HG03469 (cell line): ENCODE measurements around the gene NOTO.
"Not testable (repeated sequence)": the region's sequence is repeated elsewhere in the genome, so short reads cannot be mapped to it uniquely, and the experiment has no call there.

Experiments
- ATAC-seq: cut with Tn5 transposase; IDR thresholded peaks from one replicate; pipeline ENCODE4 v1.9.1; 2021; ENCODE audit warnings: mild to moderate bottlenecking, moderate library complexity, moderate number of reproducible peaks; ENCODE audit not compliant: unreplicated experiment

NOTO gene

DNA sequence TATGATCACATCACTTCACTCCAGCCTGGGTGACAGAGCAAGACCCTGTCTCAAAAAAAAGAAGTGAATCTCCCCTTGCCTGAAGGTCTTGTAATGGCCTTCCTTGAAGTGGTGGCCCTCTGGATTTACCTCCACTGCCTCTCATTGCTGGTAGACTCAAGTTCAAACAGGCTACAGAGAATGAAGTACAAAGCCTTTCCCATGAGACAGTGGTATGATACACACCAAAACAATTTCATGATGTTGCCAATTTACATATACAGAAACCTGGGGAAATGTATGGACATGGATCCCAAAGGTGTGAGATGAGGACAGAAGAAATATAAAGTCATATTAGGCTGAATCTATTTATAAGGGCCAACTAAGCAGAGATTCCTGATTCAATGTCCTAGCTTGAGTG, 4.8 kb upstream of the NOTO start:
- no peak for ATAC-seq

DNA sequence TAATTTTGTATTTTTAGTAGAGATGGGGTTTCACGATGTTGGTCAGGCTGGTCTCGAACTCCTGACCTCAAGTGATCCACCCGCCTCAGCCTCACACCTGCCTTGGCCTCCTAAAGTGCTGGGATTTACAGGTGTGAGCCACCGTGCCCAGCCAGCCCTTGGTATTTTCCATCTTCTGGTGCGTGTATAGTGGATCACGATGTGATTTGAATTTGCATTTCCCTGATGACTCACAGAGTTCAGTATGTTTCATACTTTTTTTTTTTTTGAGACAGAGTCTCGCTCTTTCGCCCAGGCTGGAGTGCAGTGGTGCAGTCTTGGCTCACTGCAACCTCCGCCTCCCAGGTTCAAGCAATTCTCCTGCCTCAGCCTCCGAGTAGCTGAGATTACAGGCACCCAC, 2.1 kb upstream of the NOTO start:
- not testable (repeated sequence) for ATAC-seq

DNA sequence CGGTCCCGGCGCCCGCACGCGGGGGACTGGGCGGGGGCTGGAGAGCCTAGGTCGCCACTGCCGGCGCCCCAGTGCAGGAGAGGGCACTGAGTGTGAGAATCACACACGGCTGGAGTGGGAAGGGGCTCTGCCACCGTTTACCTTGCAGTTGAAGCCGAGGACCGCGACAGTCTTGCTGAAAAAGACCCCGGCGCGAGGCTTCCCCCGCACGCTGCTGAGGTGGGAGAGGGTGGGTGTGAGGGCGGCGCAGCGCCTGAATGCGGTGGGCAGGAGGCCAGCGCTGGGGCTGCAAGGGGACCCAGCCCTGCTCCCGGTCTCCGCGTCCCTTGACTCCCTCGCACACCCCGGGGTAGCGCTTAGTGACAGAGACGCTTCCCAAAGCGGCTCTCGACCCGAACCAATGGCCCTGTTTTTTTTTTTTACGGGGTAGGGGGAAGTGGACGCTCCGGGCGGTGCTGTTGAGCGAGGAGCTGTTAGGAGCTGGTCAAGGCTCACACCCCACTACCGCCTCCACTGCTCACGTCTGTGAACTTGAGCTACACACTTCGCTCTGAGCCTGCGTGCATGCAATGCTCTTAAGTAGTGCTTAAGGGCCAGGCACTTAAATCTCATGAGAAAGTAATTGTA, 794 bp downstream of the NOTO start:
- ATAC-seq, result no peak

DNA sequence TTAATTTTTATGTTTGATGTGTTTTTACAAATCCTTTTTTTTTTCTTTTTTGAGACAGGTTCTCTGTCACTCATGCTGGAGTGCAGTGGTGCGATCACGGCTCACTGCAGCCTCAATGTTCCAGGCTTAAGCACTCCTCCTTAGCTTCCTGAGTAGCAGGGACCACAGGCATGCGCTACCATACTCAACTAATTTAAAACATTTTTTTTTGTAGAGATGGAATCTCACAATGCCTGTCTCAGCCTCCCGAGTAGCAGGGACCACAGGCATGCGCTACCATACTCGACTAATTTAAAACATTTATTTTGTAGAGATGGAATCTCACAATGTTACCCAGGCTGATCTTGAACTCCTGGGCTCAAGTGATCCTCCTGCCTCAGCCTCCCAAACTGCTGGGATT, 3.2 kb downstream of the NOTO start:
- ATAC-seq, result no peak

DNA sequence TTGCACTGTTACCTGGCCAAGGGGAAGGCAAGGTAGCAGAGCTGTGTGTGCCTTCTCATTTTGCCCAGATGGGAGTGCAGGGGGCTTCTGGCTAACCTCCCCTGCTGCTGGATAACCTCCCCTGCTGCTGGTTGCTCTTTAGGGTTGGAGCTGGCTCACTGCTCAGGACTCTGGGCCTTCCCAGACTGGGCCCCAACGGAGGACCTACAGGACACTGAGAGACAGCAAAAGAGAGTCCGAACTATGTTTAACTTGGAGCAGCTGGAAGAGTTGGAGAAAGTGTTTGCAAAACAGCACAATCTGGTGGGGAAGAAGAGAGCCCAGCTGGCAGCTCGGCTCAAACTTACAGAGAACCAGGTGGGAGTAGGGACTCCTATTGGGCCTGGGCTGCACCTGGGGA, 5.9 kb downstream of the NOTO start:
- no peak for ATAC-seq

DNA sequence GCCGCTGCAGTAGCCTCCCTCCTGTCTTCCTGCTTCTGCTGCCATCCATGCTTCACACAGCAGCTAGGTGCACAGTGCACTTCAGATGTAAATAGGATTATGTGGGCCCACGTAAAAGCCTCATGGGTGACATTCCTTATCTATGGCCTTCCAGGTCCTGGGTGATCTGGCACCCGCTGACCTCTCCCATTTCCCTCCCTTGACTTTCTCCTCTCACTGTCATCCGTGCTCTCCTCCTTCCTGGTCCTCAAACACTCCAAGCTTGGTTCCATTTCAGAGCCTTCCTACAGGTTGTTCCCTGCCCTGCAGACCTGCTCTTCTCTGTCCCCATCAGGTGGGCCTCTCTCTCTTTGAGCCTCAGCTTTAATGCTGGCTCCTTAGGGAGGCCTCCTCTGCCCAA, 7.6 kb downstream of the NOTO start:
- ATAC-seq, result no peak

DNA sequence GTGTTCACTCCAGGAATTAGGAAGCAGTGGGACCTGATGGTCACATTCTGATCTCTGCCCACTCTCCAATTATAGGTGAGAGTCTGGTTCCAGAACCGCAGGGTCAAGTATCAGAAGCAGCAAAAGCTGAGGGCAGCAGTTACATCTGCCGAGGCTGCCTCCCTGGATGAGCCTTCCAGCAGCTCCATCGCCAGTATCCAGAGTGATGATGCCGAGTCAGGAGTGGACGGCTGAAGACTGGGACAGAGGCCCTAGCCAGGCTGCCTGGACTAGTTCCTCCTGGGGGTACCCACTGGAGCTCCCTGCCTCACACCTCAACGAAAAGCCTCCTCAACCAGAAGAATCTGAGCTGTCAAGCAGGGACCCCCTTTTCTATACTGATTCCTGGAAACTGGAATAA, 8.3 kb downstream of the NOTO start:
- no peak for ATAC-seq

DNA sequence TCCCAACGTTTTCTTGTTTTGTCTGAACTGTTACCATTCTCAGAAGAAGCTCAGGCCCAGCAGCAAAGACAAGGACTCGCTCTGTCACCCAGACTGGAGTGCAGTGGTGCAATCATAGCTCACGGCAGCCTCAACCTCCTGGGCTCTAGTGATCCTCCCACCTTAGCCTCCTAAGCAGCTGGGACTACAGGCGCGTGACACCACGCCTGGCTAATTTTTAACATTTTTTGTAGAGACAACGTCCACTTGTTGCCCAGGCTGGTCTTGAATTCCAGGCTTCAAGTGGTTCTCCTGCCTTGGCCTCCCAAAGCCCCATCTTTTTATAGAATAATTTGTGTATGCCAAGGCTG, 9.7 kb downstream of the NOTO start:
- no peak for ATAC-seq

DNA sequence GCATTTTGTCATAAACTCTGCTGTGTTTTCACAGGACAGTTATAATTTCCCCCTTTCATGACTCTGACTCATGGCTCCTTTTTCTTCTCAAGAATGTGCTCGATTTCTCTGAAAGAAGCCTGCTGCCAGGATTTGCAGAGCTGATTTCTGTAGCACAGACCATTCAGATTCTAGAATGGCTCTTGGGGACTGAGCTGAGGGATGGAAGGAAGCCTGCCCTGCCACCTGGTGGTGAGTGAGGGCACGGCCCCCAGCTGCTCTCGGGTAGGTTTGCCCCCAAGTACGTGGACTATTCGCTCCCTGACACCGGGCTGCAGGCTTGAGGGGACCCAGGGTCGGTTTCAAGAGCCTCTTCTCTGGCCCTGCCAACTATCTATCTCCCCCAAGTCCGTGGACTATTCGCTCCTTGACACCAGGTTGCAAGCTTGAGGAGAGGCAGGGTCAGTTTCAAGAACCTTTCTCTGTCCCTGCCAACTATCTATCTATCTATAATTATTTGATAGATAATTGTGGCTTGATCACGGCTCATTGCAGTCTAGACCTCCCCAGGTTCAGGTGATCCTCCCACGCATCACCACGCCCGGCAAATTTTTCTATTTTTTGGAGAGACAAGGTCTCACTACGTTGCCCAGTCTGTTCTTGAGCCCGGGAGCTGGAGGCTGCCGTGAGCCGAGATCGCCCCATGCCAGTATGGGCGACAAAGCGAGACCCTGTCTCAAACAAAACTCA, 10.2 kb downstream of the NOTO start:
- peak; percentile 51 for ATAC-seq

DNA sequence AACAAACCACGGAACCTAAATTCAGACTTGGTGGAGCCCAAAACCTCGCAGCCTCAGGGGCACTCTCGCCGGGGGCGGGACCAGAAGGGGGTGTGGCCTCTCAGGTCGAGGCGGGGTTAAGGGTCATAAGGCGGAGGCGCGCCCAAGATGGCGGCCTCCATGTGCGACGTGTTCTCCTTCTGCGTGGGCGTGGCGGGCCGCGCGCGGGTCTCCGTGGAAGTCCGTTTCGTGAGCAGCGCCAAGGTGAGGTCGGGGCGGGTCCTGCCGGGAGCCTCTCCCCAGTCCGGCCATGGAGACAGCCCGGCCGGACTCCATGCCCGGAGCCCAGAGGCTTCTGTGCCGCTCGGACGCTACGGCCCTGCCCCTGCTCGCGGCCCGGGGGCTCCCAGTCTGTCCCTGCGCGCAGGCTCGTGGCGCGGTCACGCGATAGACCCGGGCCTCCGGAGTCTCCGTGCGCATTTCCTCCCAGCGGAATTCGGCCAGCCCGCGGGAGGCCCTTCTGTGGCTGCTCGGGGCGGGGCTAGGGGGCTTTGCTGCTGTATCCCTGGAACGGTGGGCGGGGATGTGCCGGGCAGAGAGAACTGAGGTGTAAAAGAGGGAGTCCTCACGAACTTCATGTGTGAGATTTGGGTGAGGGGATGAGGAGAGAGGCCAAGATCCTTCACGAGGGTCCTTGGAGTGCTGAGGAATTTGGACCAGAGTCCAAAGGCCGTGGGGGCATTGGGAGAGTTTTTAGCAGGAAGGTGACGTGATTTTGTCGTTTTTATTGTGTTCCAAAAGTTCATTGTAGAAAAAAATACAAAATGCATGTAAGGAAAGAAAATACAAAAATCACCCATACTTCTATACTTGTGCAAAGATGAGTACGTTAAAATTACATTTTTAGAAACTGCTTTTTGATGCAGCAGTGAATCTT, 12.0 kb downstream of the NOTO start, which contains the start of gene SMYD5:
SMYD5 (plus strand) TSS at position 126 of the 916 bp plus-strand sequence; CDS start at position 148, 22 bp downstream.
- ATAC-seq, result peak; percentile 88

DNA sequence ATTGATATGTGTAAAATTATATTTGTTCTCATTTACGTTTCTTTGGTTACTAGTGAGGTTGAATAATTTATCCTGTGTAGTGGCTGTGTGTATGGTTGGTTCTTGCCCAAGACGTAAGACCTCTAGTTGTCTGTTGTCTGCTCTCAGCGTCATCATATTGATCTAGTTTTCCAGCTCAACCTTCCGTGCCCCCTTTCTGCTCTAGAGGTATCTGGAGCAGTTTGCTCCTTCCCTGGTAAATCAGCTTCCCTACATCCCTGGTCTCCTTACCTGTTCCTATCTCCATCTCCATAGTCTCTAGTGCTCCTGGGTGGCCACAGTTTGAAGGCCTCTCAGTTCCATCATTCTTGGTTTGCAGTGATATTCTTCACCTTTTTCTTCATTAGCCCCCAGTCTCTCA, 12.9 kb downstream of the NOTO start:
- ATAC-seq, result no peak

DNA sequence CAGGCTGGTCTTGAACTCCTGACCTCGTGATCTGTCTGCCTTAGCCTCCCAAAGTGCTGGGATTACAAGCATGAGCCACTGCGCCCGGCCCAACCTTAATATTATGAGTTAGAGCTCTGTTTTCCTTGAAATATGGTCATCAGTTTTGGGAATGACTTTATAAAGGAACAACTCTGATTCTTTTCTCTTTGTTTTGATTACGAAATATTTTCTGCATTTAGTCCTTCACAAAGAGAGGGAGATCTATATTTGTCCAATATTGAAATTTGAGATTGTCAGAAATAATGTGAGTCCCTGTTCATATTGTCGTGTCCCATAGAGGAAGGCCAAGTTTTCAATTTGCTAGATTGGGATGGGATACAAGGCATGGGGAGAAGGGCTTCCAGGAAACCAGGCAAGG, 14.8 kb downstream of the NOTO start:
- no peak for ATAC-seq

DNA sequence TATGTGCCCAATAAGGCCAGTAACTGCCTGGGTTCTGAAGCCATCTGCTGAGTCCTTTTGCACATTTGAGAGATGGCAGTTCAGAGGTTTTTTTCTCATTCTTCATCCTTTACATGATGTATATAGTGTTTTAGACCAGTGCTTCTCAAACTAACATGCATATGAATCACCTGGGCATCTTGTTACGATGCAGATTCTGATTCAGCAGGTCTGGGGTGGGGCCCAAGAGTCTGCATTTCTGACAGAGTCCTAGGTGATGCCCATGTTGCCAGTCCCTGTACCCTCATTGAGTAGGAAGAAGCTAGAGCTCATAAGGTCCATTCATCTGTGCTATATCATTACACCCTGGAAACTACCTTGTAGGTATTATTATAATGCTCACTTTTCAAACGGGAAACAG, 15.5 kb downstream of the NOTO start:
- ATAC-seq, result no peak

DNA sequence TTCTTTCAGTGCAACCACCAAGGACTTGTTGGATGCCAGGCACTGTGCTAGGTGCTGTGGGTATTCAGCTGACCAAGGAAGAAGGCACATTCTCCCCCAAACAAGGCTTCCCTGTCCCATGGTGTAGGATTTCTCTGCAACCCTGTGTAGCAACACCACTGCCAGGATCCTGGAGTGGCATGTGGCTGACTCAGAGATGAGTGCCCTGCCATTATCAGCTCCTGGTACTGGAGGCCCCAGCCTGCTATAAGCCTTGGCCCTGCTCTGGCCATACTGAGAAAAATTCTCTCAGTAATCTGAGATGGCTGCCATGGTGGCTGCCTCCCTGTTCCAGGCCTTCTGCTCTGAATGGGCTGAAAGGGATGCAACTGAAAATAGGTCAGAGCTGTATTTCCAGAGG, 15.9 kb downstream of the NOTO start:
- ATAC-seq, result no peak

DNA sequence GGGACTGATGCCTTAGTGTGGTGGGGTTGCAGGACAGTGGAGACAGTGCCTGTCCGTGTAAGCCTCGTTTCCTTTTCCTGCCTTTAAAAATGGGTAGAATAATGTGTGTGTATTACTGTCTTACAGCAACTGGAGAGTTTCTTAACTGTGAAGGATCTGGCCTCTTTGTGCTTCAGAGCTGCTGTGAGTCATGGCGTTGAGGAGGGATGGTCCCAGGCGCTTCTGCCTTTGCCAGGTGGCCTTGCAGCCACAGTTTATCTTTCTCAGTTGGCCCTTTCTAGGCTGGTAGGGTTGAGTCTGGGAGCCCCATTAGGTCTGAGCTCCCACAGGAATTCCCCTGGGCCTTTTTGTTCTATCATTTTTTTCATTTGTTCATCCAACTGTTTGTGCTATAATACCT, 21.4 kb downstream of the NOTO start:
- ATAC-seq, result no peak

DNA sequence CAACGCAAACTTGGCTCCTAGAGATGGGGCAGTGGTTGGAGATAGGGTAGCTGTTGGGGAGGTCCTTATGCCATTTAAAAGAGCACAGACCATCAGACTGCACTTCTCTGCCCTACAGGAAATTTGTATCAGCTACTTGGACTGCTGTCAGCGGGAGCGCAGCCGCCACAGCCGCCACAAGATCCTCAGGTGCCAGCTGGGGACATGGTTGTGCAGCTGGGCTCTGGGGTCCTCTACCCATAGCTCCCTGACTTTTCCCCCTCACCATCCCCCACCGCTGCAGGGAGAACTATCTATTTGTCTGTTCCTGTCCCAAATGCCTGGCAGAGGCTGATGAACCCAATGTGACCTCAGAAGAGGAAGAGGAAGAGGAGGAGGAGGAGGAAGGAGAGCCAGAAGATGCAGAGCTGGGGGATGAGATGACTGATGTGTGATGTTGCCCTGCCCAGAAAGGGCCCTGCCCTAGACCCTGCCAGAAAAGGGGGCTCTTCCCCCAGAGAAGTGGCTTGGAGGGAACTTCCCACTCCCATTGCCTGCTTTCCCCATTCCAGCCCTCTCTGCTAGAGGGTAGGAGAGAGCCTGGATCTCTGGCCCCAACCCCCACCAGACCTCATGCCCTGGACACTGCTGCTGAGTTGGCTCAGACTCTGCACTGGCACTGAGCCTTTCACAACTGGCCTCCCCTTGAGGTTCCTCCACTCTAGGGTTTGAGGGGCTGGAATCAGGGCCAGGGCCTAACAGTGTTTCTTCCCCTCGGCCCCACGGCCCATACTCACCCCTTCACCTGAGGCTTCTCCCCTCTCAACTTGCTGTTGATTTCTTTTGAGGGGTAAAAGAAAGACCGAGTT, 23.4 kb downstream of the NOTO start:
- ATAC-seq, result no peak

DNA sequence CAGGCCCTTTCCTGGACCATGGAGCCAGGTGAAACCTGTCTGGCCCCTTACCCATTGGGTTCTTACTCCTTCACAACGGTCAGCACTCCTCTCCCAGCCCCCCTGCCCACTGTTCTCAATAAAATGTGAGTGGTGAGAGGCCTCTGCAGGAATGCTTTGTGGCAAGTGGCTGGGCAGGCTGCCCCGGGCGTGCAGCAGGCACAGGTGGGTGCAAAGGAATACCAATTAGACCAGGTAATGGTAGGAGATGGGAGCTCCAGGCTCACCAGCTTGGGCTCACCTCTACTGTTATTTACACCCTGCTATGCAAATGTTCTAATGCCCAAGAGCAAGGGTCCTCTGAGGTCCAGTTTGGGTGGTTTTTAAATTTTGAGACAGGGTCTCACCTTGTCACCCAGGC, 24.7 kb downstream of the NOTO start:
- ATAC-seq, result no peak

DNA sequence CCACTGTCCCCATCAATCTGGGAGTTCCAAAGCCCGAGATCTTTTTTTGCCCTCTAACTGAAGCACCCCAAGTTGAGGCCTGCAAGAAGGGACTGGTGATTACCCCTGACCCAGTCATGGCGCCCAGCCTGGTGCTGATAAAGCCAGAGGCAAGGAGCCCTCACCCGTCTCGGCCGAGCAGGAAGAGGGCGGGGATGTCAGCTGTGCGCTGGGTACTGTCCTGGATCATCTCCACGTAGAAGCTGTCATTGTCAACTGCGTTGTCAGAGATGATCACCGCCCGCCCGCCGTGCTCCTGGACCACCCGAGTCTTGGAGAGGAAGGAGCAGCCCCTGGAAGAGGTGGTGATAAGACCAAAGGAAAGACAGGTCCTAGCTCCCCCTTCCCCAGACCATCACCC, 26.3 kb downstream of the NOTO start:
- ATAC-seq, result no peak

DNA sequence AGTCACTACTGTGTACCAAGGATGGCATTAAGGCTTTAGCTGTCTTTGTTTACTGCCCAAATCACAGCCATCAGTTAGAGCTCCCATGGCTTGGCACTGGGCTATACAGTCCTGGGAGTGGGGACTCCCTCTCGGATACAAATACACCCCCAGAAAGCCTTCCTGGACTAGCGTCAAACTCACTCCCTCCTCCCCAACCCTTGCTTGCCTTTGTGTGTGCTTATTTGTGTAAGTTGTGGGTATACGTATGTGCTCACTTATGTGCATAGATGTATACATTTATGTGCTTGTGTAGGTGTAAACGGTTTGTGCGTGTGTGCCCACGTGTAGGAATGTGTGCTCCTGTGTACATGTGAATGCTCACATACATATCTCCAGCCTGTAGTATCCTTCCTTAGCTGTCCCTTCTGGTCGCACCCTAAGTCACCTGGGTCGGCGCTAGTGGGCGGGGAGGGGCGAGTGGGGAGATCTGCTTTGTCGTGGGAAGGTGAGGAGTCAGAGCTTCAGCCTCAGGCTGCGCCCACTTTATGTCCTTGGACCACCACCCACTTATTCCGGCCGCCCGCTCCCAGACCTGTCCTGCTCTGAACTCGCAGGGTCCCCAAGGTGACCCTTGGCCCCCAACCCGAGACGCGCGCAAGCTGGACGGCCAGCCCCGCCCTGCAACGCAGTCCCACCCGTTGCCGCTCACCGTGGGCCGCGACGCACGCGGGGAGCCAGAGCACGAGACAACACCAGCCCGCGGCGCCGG, 30.2 kb downstream of the NOTO start:
- no peak for ATAC-seq
